GM23248 (cell line): Measurements from ENCODE around the gene EIF4A3. TPM values are rescaled to one million over a fixed set of nuclear protein-coding genes. Genes with fewer than 3 reads are reported as not detected.

Source experiments
- DNase-seq: peaks from one replicate; pipeline ENCODE4 v3.0.0-alpha.2; 2015
- H2AFZ ChIP-seq: fragments of 200-600 bp; sonication (generic); 2 replicates; pipeline ENCODE4 v1.6.1; 2016; ENCODE audit warnings: antibody characterized with exemption
- H3F3A ChIP-seq: fragments of 200-600 bp; sonication (generic); 2 replicates; pipeline ENCODE4 v1.6.1; 2016; ENCODE audit warnings: mild to moderate bottlenecking, antibody characterized with exemption, mixed run types; ENCODE audit not compliant: insufficient read depth
- H3K27ac ChIP-seq: fragments of 200-600 bp; sonication (generic); 2 replicates; pipeline ENCODE4 v1.5.1; 2016; ENCODE audit warnings: mild to moderate bottlenecking
- H3K27me3 ChIP-seq: fragments of 200-600 bp; sonication (generic); replicated peaks from 2 replicates; pipeline ENCODE4 v1.6.1; 2016; ENCODE audit warnings: mild to moderate bottlenecking; ENCODE audit not compliant: insufficient read depth
- H3K36me3 ChIP-seq: fragments of 200-600 bp; sonication (generic); 2 replicates; pipeline ENCODE4 v1.6.1; 2016; ENCODE audit warnings: low read depth, mild to moderate bottlenecking
- H3K4me1 ChIP-seq: fragments of 200-600 bp; sonication (generic); 2 replicates; pipeline ENCODE4 v1.6.1; 2016; ENCODE audit warnings: mild to moderate bottlenecking; ENCODE audit not compliant: insufficient read depth
- H3K4me2 ChIP-seq: fragments of 200-600 bp; sonication (generic); one replicate; pipeline ENCODE4 v1.6.1; 2016; ENCODE audit warnings: mild to moderate bottlenecking; ENCODE audit not compliant: unreplicated experiment
- H3K4me3 ChIP-seq: fragments of 200-600 bp; sonication (generic); 2 replicates; pipeline ENCODE4 v1.5.1; 2016; ENCODE audit warnings: mild to moderate bottlenecking
- H3K79me2 ChIP-seq: fragments of 200-600 bp; sonication (generic); 2 replicates; pipeline ENCODE4 v1.6.1; 2016; ENCODE audit warnings: mild to moderate bottlenecking; ENCODE audit not compliant: insufficient read depth
- H3K9ac ChIP-seq: fragments of 200-600 bp; sonication (generic); 2 replicates; pipeline ENCODE4 v1.6.1; 2016; ENCODE audit warnings: mild to moderate bottlenecking
- H3K9me2 ChIP-seq: fragments of 200-600 bp; sonication (generic); 2 replicates; pipeline ENCODE4 v1.6.1; 2016; ENCODE audit warnings: mixed run types, mild to moderate bottlenecking, moderate library complexity; ENCODE audit not compliant: insufficient read depth
- H3K9me3 ChIP-seq: fragments of 200-600 bp; sonication (generic); one replicate; pipeline ENCODE4 v1.6.1; 2017; ENCODE audit warnings: low read depth
- H4K20me1 ChIP-seq: fragments of 200-600 bp; sonication (generic); 2 replicates; pipeline ENCODE4 v1.6.0; 2016; ENCODE audit not compliant: insufficient read depth
- EZH2 ChIP-seq: fragments of 200-600 bp; sonication (generic); IDR thresholded peaks from 2 replicates; pipeline ENCODE4 v1.6.1; 2018; ENCODE audit warnings: antibody characterized with exemption, mild to moderate bottlenecking; ENCODE audit not compliant: insufficient read depth, poor library complexity, severe bottlenecking
- EZH2phosphoT487 ChIP-seq: fragments of 200-600 bp; sonication (generic); IDR thresholded peaks from 2 replicates; pipeline ENCODE4 v1.6.1; 2018; ENCODE audit warnings: antibody characterized with exemption, moderate library complexity, mild to moderate bottlenecking, low read depth; ENCODE audit not compliant: insufficient read depth
- WGBS, 2 experiments: methylation state at CpG; one replicate each; pipeline ENCODE4 v1.1.6; 2015 to 2017; ENCODE audit warnings: low lambda C conversion rate in 2 of 2, low coverage in 1 of 2; ENCODE audit errors: missing lambda C conversion rate in 2 of 2; 5-methylcytosine and 5-hydroxymethylcytosine counted together
- in situ Hi-C: fragments of 300-500 bp; cut with MboI; formaldehyde crosslinking; loops from 2 replicates; pipeline ENCODE4 v1.15.0; 2020
- polyA plus RNA-seq: library from polyadenylated mRNA; unstranded; fragments of >200 nt; fragmentation: Nextera tagmentation; extraction: Ambion mirVana; gene quantifications from 2 replicates; pipeline ENCODE4 v1.2.1, GENCODE V29; 2016
- total RNA-seq: library from RNA; depleted of rRNA; stranded (reverse); fragments of >200 nt; shearing (Covaris generic); gene quantifications from 2 replicates; pipeline ENCODE4 v1.2.3, GENCODE V29; 2014

The EIF4A3 gene
- total and polyA plus RNA-seq, 2 experiments from 2014 or later: 75.1 to 129 TPM

DNA sequence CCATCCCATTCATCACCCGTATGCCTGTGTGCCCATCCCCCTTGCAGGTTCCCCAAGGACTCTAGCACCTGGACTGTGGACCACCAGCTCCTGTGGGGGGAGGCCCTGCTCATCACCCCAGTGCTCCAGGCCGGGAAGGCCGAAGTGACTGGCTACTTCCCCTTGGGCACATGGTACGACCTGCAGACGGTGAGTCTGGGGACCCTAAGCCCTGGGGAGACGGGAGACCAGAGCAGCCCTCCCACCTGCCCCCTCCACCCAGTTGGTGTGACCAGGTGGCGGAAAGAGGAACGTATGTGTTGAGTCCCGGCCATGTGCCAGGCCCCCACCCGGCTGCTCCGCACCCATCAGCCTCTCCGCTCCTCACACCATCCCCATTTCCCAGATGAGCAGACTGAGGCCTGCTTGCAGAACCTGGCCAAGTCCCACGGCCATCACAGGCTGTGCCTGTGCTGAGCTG, 30.0 kb downstream of the EIF4A3 start:
- H3K79me2 ChIP-seq: no peaks in the 10 kb centered on the region
- no peaks in the 10 kb centered on the region for H3K27me3 ChIP-seq
- no peak overlapping the region for H2AFZ ChIP-seq
- no peaks in the 10 kb centered on the region for H3K4me1 ChIP-seq
- TF ChIP-seq EZH2 (no peak), EZH2phosphoT487 (no peak)
- no peaks in the 10 kb centered on the region for H3K36me3 ChIP-seq
- no peaks in the 10 kb centered on the region for H3F3A ChIP-seq
- DNase-seq: no peak
- H3K4me3 ChIP-seq: no peak overlapping the region
- no peak overlapping the region for H3K4me2 ChIP-seq
- WGBS, 2 experiments: 90 to 93% methylated on average over 13 of the region's 13 CpGs
- no peak overlapping the region for H3K27ac ChIP-seq
- H4K20me1 ChIP-seq: no peaks in the 10 kb centered on the region
- no peak overlapping the region for H3K9ac ChIP-seq
- no peaks in the 10 kb centered on the region for H3K9me2 ChIP-seq
- no peaks in the 10 kb centered on the region for H3K9me3 ChIP-seq
- in situ Hi-C loops: no loop called here

DNA sequence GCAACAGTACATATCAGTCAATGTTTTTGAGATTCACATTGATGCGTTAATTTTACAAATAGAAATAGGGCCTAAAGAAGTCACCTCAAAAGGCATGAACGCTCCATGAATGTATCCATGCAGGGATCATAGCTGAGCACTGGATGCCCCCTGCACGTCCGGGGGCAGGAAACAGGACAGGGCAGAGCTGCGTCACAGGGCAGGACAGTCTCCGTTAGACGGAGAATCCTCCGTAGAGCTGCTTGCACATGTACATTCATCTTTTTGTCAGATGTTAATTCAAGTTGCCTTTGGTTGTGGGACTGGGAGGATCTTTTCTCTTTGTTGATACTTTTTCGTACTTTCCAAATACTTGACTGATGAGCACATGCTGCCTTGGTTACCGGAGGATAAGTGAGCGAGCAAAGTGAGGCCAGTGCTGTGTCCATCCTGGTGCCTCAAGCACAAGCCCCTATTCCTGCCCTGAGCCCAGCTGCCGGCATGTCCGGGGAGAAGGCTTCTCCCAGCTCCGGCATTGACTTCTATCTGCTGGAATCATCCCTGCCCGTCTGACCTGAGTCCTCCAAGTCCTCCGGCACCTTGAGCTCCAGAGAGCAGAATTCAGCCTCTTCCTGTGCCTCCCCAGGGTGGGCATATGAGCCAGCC, 30.5 kb downstream of the EIF4A3 start:
- Histone ChIP-seq H3K36me3 (no peaks in the 10 kb centered on the region), H3K4me2 (no peak overlapping the region), H3K9me2 (no peaks in the 10 kb centered on the region), H4K20me1 (no peaks in the 10 kb centered on the region), H3F3A (no peaks in the 10 kb centered on the region), H3K79me2 (no peaks in the 10 kb centered on the region), H2AFZ (no peak overlapping the region), H3K27ac (no peak overlapping the region), H3K4me1 (no peaks in the 10 kb centered on the region), H3K9ac (no peak overlapping the region), H3K27me3 (no peaks in the 10 kb centered on the region), H3K4me3 (no peak overlapping the region), H3K9me3 (no peaks in the 10 kb centered on the region)
- DNase-seq: no peak
- TF ChIP-seq EZH2phosphoT487 (no peak), EZH2 (no peak)
- in situ Hi-C loops: no loop called here
- 86 to 87% methylated on average over 16 of the region's 16 CpGs for WGBS, 2 experiments

DNA sequence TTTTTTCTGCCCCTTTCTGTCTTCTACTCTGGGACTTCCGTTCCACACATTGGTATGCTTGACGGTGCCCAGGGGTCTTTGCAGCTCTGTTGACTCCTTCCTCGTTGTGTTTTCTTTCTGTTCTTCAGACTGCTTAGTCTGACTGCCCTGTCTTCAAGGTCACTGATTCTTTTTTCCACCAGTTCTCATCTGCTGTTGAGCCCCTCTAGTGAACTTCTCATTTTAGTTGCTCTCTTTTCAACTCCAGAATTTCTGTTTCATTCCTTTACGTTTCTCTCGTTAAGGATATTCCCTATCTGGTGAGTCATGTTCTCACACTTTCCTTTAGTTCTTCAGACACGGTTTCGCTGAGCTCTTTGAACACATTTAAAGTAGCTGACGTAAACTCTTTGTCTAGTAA, 31.8 kb downstream of the EIF4A3 start:
- Histone ChIP-seq H3K79me2 (no peaks in the 10 kb centered on the region), H4K20me1 (no peaks in the 10 kb centered on the region), H3K4me2 (no peak overlapping the region), H3K27me3 (no peaks in the 10 kb centered on the region), H2AFZ (no peak overlapping the region), H3K4me3 (no peak overlapping the region), H3K4me1 (no peaks in the 10 kb centered on the region), H3F3A (no peaks in the 10 kb centered on the region), H3K36me3 (no peaks in the 10 kb centered on the region), H3K9ac (no peak overlapping the region), H3K27ac (no peak overlapping the region), H3K9me3 (no peaks in the 10 kb centered on the region), H3K9me2 (no peaks in the 10 kb centered on the region)
- in situ Hi-C loops: no loop called here
- no peak for TF ChIP-seq EZH2
- TF ChIP-seq EZH2phosphoT487: no peak
- 92 to 95% methylated on average over 8 of the region's 8 CpGs for WGBS, 2 experiments
- DNase-seq: no peak

DNA sequence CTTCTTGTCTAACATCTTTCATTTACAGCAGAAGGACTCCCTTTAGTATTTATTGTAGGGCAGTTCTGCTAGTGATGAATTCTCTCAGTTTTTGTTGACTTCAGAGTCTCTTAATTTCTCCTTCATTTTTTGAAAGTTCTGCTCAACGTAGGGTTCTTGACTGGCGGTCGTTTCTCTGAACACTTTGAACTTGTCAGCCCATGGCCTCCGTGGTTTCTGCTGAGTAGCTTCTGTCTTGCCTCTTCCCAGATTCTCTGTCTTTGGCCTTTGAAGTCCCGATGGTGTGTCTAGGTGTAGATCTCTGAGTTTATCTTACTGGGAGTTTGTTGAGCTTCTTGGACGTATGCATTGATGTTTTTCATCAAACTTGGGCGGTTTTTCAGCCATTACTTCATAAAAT, 32.2 kb downstream of the EIF4A3 start:
- Histone ChIP-seq H3K9ac (no peak overlapping the region), H3F3A (no peaks in the 10 kb centered on the region), H3K27me3 (no peaks in the 10 kb centered on the region), H3K79me2 (no peaks in the 10 kb centered on the region), H3K9me2 (no peaks in the 10 kb centered on the region), H3K9me3 (no peaks in the 10 kb centered on the region), H3K27ac (no peak overlapping the region), H3K4me1 (no peaks in the 10 kb centered on the region), H2AFZ (no peak overlapping the region), H4K20me1 (no peaks in the 10 kb centered on the region), H3K4me2 (no peak overlapping the region), H3K4me3 (no peak overlapping the region), H3K36me3 (no peaks in the 10 kb centered on the region)
- in situ Hi-C loops: no loop called here
- no peak for TF ChIP-seq EZH2
- no peak for TF ChIP-seq EZH2phosphoT487
- WGBS, 2 experiments: 81 to 84% methylated on average over 7 of the region's 7 CpGs
- no peak for DNase-seq

DNA sequence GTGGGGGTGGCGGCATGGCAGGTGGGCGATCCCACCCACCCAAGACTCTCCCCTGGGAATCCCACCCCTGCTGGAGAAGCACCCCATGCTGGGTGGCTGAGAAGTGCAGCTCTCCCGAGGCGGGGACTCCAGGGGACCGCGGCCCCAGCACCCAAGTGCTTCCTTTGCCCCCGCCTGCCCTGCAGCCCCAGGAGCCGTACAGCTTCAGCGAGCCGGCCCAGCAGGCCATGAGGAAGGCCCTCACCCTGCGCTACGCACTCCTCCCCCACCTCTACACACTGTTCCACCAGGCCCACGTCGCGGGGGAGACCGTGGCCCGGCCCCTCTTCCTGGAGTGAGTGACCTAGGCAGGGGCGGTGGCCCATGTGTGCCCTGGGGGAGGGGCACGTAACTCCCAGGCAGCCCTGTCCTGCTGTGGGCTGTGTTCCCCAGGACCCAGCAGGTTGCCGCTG, 33.9 kb downstream of the EIF4A3 start:
- no peak overlapping the region for H3K9ac ChIP-seq
- no peak overlapping the region for H3K27ac ChIP-seq
- no peaks in the 10 kb centered on the region for H4K20me1 ChIP-seq
- no peaks in the 10 kb centered on the region for H3K4me1 ChIP-seq
- no peak overlapping the region for H3K4me2 ChIP-seq
- TF ChIP-seq EZH2: no peak
- no peak for TF ChIP-seq EZH2phosphoT487
- H3K9me2 ChIP-seq: no peaks in the 10 kb centered on the region
- WGBS, 2 experiments: 90 to 95% methylated on average over 16 to 20 of the region's 20 CpGs
- no peaks in the 10 kb centered on the region for H3K9me3 ChIP-seq
- DNase-seq: no peak
- no peak overlapping the region for H2AFZ ChIP-seq
- H3F3A ChIP-seq: no peaks in the 10 kb centered on the region
- in situ Hi-C loops: no loop called here
- no peaks in the 10 kb centered on the region for H3K36me3 ChIP-seq
- no peak overlapping the region for H3K4me3 ChIP-seq
- H3K27me3 ChIP-seq: no peaks in the 10 kb centered on the region
- no peaks in the 10 kb centered on the region for H3K79me2 ChIP-seq
